H9 (cell line): ENCODE data around the gene TMEM253. TPM values are rescaled to one million over a fixed set of nuclear protein-coding genes. Genes with fewer than 3 reads are reported as not detected.

Source experiments
- DNase-seq: peaks from one replicate; pipeline ENCODE4 v3.0.0-alpha.2; 2017
- H2AFZ ChIP-seq: one replicate; pipeline ENCODE4 v1.6.1; 2013; ENCODE audit warnings: mild to moderate bottlenecking, low read length, control low read depth, moderate library complexity
- H2AK5ac ChIP-seq: 2 replicates; pipeline ENCODE4 v1.6.1; 2013; ENCODE audit warnings: low read length, control low read depth, mixed read lengths; ENCODE audit not compliant: insufficient read length
- H2BK120ac ChIP-seq: one replicate; pipeline ENCODE4 v1.6.1; 2013; ENCODE audit warnings: low read depth, mild to moderate bottlenecking, low read length, control low read depth, inconsistent platforms; ENCODE audit not compliant: poor library complexity, severe bottlenecking
- H2BK12ac ChIP-seq: 2 replicates; pipeline ENCODE4 v1.6.1; 2013; ENCODE audit warnings: low read length, control low read depth, mixed read lengths, low read depth; ENCODE audit not compliant: insufficient read length
- H2BK15ac ChIP-seq: 2 replicates; pipeline ENCODE4 v1.6.1; 2013; ENCODE audit warnings: low read depth, low read length, control low read depth
- H2BK20ac ChIP-seq: one replicate; pipeline ENCODE4 v1.6.1; 2013; ENCODE audit warnings: low read depth, mild to moderate bottlenecking, low read length, control low read depth, inconsistent platforms; ENCODE audit not compliant: poor library complexity, severe bottlenecking
- H2BK5ac ChIP-seq: 2 replicates; pipeline ENCODE4 v1.6.1; 2013; ENCODE audit warnings: low read length, control low read depth, mixed read lengths; ENCODE audit not compliant: insufficient read length
- H3K14ac ChIP-seq: 2 replicates; pipeline ENCODE4 v1.6.1; 2013; ENCODE audit warnings: low read length, control low read depth; ENCODE audit not compliant: insufficient read depth
- H3K18ac ChIP-seq: 2 replicates; pipeline ENCODE4 v1.6.1; 2013; ENCODE audit warnings: low read depth, mild to moderate bottlenecking, mixed read lengths, low read length, control low read depth; ENCODE audit not compliant: insufficient read length
- H3K23ac ChIP-seq: 2 replicates; pipeline ENCODE4 v1.6.1; 2013; ENCODE audit warnings: low read length, control low read depth, mixed read lengths, low read depth; ENCODE audit not compliant: insufficient read length
- H3K23me2 ChIP-seq: 2 replicates; pipeline ENCODE4 v1.6.1; 2013; ENCODE audit warnings: low read depth, mild to moderate bottlenecking, mixed read lengths, low read length, control low read depth; ENCODE audit not compliant: insufficient read length, poor library complexity, severe bottlenecking
- H3K27ac ChIP-seq: 2 replicates; pipeline ENCODE4 v1.5.1; 2013; ENCODE audit warnings: low read length, control low read depth, mixed read lengths, low read depth; ENCODE audit not compliant: insufficient read length
- H3K27me3 ChIP-seq: 2 replicates; pipeline ENCODE4 v1.6.1; 2013; ENCODE audit warnings: low read length, control low read depth, inconsistent platforms; ENCODE audit not compliant: insufficient read depth
- H3K4ac ChIP-seq: 2 replicates; pipeline ENCODE4 v1.6.1; 2013; ENCODE audit warnings: low read depth, mild to moderate bottlenecking, control low read depth, inconsistent platforms, low read length, moderate library complexity
- H3K4me1 ChIP-seq: 2 replicates; pipeline ENCODE4 v1.6.1; 2013; ENCODE audit warnings: low read length, control low read depth, inconsistent platforms; ENCODE audit not compliant: insufficient read depth
- H3K4me2 ChIP-seq: 2 replicates; pipeline ENCODE4 v1.6.1; 2013; ENCODE audit warnings: low read length, control low read depth, mixed read lengths; ENCODE audit not compliant: insufficient read length, insufficient read depth
- H3K56ac ChIP-seq: 2 replicates; pipeline ENCODE4 v1.6.1; 2013; ENCODE audit warnings: low read depth, mild to moderate bottlenecking, mixed read lengths, low read length, control low read depth; ENCODE audit not compliant: insufficient read length
- H3K79me1 ChIP-seq: 2 replicates; pipeline ENCODE4 v1.6.1; 2013; ENCODE audit warnings: low read depth, mild to moderate bottlenecking, moderate library complexity, low read length, control low read depth, inconsistent platforms; ENCODE audit not compliant: insufficient read depth, poor library complexity, severe bottlenecking
- H3K79me2 ChIP-seq: 2 replicates; pipeline ENCODE4 v1.6.1; 2013; ENCODE audit warnings: low read length, control low read depth, inconsistent platforms; ENCODE audit not compliant: insufficient read depth
- H3K9ac ChIP-seq: 2 replicates; pipeline ENCODE4 v1.6.1; 2013; ENCODE audit warnings: low read length, control low read depth, mixed read lengths; ENCODE audit not compliant: insufficient read length; ENCODE audit errors: extremely low read depth
- H3K9me3 ChIP-seq: one replicate; pipeline ENCODE4 v1.6.1; 2013; ENCODE audit warnings: low read depth, low read length, inconsistent platforms; ENCODE audit not compliant: control insufficient read depth
- H3T11ph ChIP-seq: one replicate; pipeline ENCODE4 v1.6.1; 2013; ENCODE audit warnings: mild to moderate bottlenecking, low read length, control low read depth, inconsistent platforms
- H4K20me1 ChIP-seq: one replicate; pipeline ENCODE4 v1.6.1; 2013; ENCODE audit not compliant: control insufficient read depth, insufficient read length, insufficient read depth
- H4K5ac ChIP-seq: 2 replicates; pipeline ENCODE4 v1.6.1; 2013; ENCODE audit warnings: low read depth, mild to moderate bottlenecking, mixed read lengths, low read length, control low read depth; ENCODE audit not compliant: insufficient read length
- H4K8ac ChIP-seq: replicated peaks from 2 replicates; pipeline ENCODE4 v1.6.1; 2013; ENCODE audit warnings: low read length, control low read depth, mixed read lengths, low read depth; ENCODE audit not compliant: insufficient read length
- H4K91ac ChIP-seq: 2 replicates; pipeline ENCODE4 v1.6.1; 2013; ENCODE audit warnings: low read depth, mild to moderate bottlenecking, moderate library complexity, mixed read lengths, low read length, control low read depth; ENCODE audit not compliant: insufficient read length
- H3K27ac Mint-ChIP-seq, 3 experiments: 2 replicates in 2 of 3; 3 replicates in 1 of 3; pipeline ENCODE4 v1.8.0; 2020 to 2021; ENCODE audit warnings: mixed read lengths in 3 of 3, mild to moderate bottlenecking in 1 of 3, moderate library complexity in 1 of 3
- H3K27me3 Mint-ChIP-seq: 2 replicates; pipeline ENCODE4 v1.8.0; 2021; ENCODE audit warnings: low read depth, mild to moderate bottlenecking, moderate library complexity, mixed read lengths
- H3K36me3 Mint-ChIP-seq, 3 experiments: 2 replicates in 2 of 3; 3 replicates in 1 of 3; pipeline ENCODE4 v1.8.0; 2020 to 2021; ENCODE audit warnings: low read depth in 3 of 3, mixed read lengths in 3 of 3; ENCODE audit not compliant: insufficient read depth in 1 of 3
- H3K4me1 Mint-ChIP-seq, 2 experiments: 2 replicates each; pipeline ENCODE4 v1.8.0; 2020; ENCODE audit warnings: mixed read lengths in 2 of 2
- H3K4me3 Mint-ChIP-seq, 2 experiments: 2 replicates in 1 of 2; 3 replicates in 1 of 2; pipeline ENCODE4 v1.8.0; 2020 to 2021; ENCODE audit warnings: mild to moderate bottlenecking in 2 of 2, mixed read lengths in 2 of 2, moderate library complexity in 1 of 2
- H3K9me3 Mint-ChIP-seq, 2 experiments: 2 replicates in 1 of 2; 3 replicates in 1 of 2; pipeline ENCODE4 v1.8.0; 2020; ENCODE audit warnings: mild to moderate bottlenecking in 2 of 2, mixed read lengths in 2 of 2, moderate library complexity in 1 of 2
- WGBS: extraction: QIAGEN DNeasy Blood & Tissue Kit; methylation state at CpG from one replicate; pipeline ENCODE4 v1.1.7; 2013; ENCODE audit warnings: missing lambda C conversion rate, low lambda C conversion rate, mixed read lengths; ENCODE audit not compliant: insufficient read length; ENCODE audit errors: extremely low coverage; 5-methylcytosine and 5-hydroxymethylcytosine counted together
- total RNA-seq: library from RNA; stranded (reverse); gene quantifications from 2 replicates; pipeline ENCODE4 v1.2.1, GENCODE V29; 2021
- TF ChIP-seq, protein P1 (sequence below): fragments of 200-600 bp; sonication (generic); conservative IDR thresholded peaks from 3 replicates; pipeline ENCODE4 v1.8.0; 2021; ENCODE audit warnings: antibody characterized with exemption, mild to moderate bottlenecking

The TMEM253 gene
- total RNA-seq, 1 experiment from 2014 or later, result 2.2 TPM

DNA sequence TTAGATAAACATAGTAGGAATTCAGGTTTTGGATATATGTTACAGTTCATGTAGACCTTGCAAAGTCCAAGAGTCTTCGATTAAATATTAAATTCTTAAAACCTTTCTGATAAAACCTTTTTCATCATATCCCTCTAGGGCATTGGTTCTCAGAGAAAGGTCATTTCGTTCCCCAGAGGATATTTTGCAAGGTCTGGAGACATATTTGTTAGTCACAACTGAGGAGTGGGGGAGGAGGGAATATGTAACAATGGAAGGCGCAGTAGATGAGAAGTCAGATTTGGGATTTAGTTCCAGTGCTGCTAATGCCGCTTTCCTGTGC, 5.3 kb downstream of the TMEM253 start:
- H4K20me1 ChIP-seq, result peaks cover 3% of the 10 kb centered on the region
- no peak overlapping the region for H3K14ac ChIP-seq
- no peak overlapping the region for H4K91ac ChIP-seq
- H4K5ac ChIP-seq, result no peak overlapping the region
- H3K4me1 ChIP-seq, result peaks cover 14% of the 10 kb centered on the region; the same call in 1 of the 2 replicates
- H3K23ac ChIP-seq, result no peak overlapping the region
- Mint-ChIP-seq H3K9me3 (no peaks in the 10 kb centered on the region), H3K4me3 (peak overlapping the region in 1 of 2 experiments; percentile 18; a peak in 1 of 5 replicates), H3K36me3 (0 out of 7 replicates have a peak, but pooled peaks cover 0 to under 1% (median 0%) of the 10 kb centered on the region in 3 experiments), H3K4me1 (peaks cover 56 to 69% of the 10 kb centered on the region in 2 experiments), H3K27me3 (no peaks in the 10 kb centered on the region; the same call in 1 of the 2 replicates), H3K27ac (no peak overlapping the region; a peak in 1 of 7 replicates)
- H2AK5ac ChIP-seq, result no peak overlapping the region
- no peak overlapping the region for H3K18ac ChIP-seq
- no peak overlapping the region for H4K8ac ChIP-seq
- H3K27me3 ChIP-seq, result no peaks in the 10 kb centered on the region
- H2BK15ac ChIP-seq, result no peak overlapping the region
- peaks cover 18% of the 10 kb centered on the region for H3K23me2 ChIP-seq
- no peak overlapping the region for H3K4ac ChIP-seq
- no peak overlapping the region for H3K4me2 ChIP-seq
- WGBS, result no CpG with 5 or more reads among the region's 4 CpGs
- H3T11ph ChIP-seq, result no peak overlapping the region
- H2BK120ac ChIP-seq, result no peak overlapping the region
- DNase-seq, result no peak
- H2BK20ac ChIP-seq, result no peak overlapping the region
- H3K79me1 ChIP-seq, result no peaks in the 10 kb centered on the region
- H2AFZ ChIP-seq, result no peak overlapping the region
- no peak overlapping the region for H2BK5ac ChIP-seq
- TF ChIP-seq, protein P1, sequence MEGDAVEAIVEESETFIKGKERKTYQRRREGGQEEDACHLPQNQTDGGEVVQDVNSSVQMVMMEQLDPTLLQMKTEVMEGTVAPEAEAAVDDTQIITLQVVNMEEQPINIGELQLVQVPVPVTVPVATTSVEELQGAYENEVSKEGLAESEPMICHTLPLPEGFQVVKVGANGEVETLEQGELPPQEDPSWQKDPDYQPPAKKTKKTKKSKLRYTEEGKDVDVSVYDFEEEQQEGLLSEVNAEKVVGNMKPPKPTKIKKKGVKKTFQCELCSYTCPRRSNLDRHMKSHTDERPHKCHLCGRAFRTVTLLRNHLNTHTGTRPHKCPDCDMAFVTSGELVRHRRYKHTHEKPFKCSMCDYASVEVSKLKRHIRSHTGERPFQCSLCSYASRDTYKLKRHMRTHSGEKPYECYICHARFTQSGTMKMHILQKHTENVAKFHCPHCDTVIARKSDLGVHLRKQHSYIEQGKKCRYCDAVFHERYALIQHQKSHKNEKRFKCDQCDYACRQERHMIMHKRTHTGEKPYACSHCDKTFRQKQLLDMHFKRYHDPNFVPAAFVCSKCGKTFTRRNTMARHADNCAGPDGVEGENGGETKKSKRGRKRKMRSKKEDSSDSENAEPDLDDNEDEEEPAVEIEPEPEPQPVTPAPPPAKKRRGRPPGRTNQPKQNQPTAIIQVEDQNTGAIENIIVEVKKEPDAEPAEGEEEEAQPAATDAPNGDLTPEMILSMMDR, result no peak
- no peaks in the 10 kb centered on the region for H3K9me3 ChIP-seq
- H3K9ac ChIP-seq, result no peak overlapping the region
- H2BK12ac ChIP-seq, result no peak overlapping the region
- no peak overlapping the region for H3K56ac ChIP-seq
- no peaks in the 10 kb centered on the region; the same call in 1 of the 2 replicates for H3K79me2 ChIP-seq
- H3K27ac ChIP-seq, result no peak overlapping the region
